ENCODE measurements around the gene MAP4K2. TPM values are rescaled to one million over a fixed set of nuclear protein-coding genes. Genes with fewer than 3 reads are reported as not detected.

The MAP4K2 gene
- total and polyA plus RNA-seq, 2 of the 13 experiments (the other 11 are each of a cell fraction or from before 2014, with no cell fraction given) = 8.3 to 17.6 TPM

- TF ChIP-seq MNT (IDR thresholded peaks at IDR 0.05) (peak; percentile 79), SAP130 (CRISPR knock-in tag; IDR thresholded peaks at IDR 0.05; ENCODE audit: low read depth) (0 out of 2 replicates have a peak, but pooled peaks have one; percentile 7), TEAD3 (CRISPR knock-in tag; optimal IDR thresholded peaks at IDR 0.05; ENCODE audit: borderline replicate concordance) (peak; percentile 53), ZNF770 (CRISPR knock-in tag; IDR thresholded peaks at IDR 0.05) (peak; percentile 93), ZSCAN29 (CRISPR knock-in tag; conservative IDR thresholded peaks at IDR 0.05) (no peak), THAP11 (CRISPR knock-in tag; IDR thresholded peaks at IDR 0.05) (peak; percentile 63), KDM1A (CRISPR knock-in tag; IDR thresholded peaks at IDR 0.05) (peak; percentile 69), KAT8 (CRISPR knock-in tag; IDR thresholded peaks at IDR 0.05) (peak; percentile 14; the same call in 1 of the 2 replicates), ZNF792 (CRISPR knock-in tag; IDR thresholded peaks at IDR 0.05) (0 out of 2 replicates have a peak, but pooled peaks have one; percentile 2), ZNF547 (CRISPR knock-in tag; IDR thresholded peaks at IDR 0.05) (0 out of 2 replicates have a peak, but pooled peaks have one; percentile 0), BHLHE40 (IDR thresholded peaks at IDR 0.05; ENCODE audit: low read length) (peak; percentile 79), ZMYM2 (CRISPR knock-in tag; IDR thresholded peaks at IDR 0.05) (0 out of 2 replicates have a peak, but pooled peaks have one; percentile 51), ZNF777 (CRISPR knock-in tag; IDR thresholded peaks at IDR 0.05) (no peak), GATAD2A (CRISPR knock-in tag; IDR thresholded peaks at IDR 0.05) (no peak), NR2F6 (IDR thresholded peaks at IDR 0.05) (peak; percentile 8; the same call in 1 of the 2 replicates), NR2F6 (CRISPR knock-in tag; IDR thresholded peaks at IDR 0.05) (no peak), TOPORS (CRISPR knock-in tag; IDR thresholded peaks at IDR 0.05) (0 out of 2 replicates have a peak, but pooled peaks have one; percentile 21), ZNF205 (CRISPR knock-in tag; IDR thresholded peaks at IDR 0.05) (peak; percentile 93), ZNF329 (CRISPR knock-in tag; IDR thresholded peaks at IDR 0.05; ENCODE audit: low read depth) (0 out of 2 replicates have a peak, but pooled peaks have one; percentile 11)
- TF ChIP-seq, protein P1, sequence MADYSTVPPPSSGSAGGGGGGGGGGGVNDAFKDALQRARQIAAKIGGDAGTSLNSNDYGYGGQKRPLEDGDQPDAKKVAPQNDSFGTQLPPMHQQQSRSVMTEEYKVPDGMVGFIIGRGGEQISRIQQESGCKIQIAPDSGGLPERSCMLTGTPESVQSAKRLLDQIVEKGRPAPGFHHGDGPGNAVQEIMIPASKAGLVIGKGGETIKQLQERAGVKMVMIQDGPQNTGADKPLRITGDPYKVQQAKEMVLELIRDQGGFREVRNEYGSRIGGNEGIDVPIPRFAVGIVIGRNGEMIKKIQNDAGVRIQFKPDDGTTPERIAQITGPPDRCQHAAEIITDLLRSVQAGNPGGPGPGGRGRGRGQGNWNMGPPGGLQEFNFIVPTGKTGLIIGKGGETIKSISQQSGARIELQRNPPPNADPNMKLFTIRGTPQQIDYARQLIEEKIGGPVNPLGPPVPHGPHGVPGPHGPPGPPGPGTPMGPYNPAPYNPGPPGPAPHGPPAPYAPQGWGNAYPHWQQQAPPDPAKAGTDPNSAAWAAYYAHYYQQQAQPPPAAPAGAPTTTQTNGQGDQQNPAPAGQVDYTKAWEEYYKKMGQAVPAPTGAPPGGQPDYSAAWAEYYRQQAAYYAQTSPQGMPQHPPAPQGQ (CRISPR knock-in tag; IDR thresholded peaks at IDR 0.05; ENCODE audit: borderline replicate concordance) = no peak
- TF ChIP-seq, protein P2, sequence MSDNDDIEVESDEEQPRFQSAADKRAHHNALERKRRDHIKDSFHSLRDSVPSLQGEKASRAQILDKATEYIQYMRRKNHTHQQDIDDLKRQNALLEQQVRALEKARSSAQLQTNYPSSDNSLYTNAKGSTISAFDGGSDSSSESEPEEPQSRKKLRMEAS (IDR thresholded peaks at IDR 0.05) = peak; percentile 64
Measured at GRCh38 chr11:64810891-64811272, 7.9 kb upstream of the MAP4K2 start (continued).
